Stimulated activated CD8-positive, alpha-beta memory T cell treated with anti-CD3 and anti-CD28 coated beads, Interleukin-4, amount 100 ng/mL, for 1 hour (primary cell): ENCODE results near the gene MINDY3.
"Not testable (repeated sequence)": the region's sequence is repeated elsewhere in the genome, so short reads cannot be mapped to it uniquely, and the experiment has no call there.

ENCODE experiments used
- DNase-seq, 2 donors: peaks; one replicate each; pipeline ENCODE4 v3.0.0-alpha.2; 2020; ENCODE audit warnings: low read depth in 2 of 2, low spot score in 1 of 2

Gene MINDY3

GRCh38 chr10:15781381-15781960 lies 78.8 kb downstream of the MINDY3 start:
- DNase-seq = no peak

DNA sequence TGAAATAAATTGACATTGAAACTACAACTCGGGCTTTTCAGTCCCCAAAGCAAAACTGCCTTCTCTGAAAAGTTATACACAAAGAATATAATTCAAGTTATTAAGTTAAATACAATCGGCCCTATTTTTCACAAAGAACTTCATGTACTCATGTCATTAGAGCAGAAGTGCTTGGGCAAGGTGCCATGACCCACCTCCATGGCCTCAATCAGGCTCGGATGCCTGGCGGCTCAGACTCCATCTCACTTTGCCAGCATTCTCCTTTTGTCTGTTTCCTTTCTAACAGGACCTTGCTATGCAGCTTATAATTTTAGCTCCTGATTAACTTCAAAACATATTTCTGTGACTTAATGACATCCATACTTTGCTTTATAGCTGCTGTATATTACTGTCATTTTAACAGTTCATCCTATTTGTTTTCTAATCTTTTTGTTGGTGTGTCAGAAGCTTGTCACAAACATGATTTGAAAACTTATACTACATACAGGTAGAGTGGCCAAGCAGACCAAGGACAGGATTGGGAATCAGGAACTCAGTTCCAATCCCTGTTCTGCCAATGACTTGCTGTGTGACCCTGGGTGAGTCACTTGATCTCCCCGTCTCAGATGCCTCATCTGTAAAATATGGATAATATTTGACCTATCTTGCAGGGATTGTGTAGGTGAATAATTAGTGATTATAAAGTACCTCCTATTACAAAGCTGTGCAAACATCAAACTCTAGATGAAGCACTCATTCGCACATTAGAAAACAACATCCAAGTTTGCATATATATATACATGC lies 79.8 kb downstream of the MINDY3 start:
- DNase-seq = no peak

- DNase-seq = no peak
Measured at GRCh38 chr10:15775513-15775912, 84.8 kb downstream of the MINDY3 start.

GRCh38 chr10:15774534-15774933 lies 85.8 kb downstream of the MINDY3 start:
- not testable (repeated sequence) for DNase-seq

- DNase-seq = no peak
Measured at GRCh38 chr10:15764892-15765454, 95.3 kb downstream of the MINDY3 start.

GRCh38 chr10:15763006-15763405 lies 97.3 kb downstream of the MINDY3 start:
- no peak for DNase-seq

DNA sequence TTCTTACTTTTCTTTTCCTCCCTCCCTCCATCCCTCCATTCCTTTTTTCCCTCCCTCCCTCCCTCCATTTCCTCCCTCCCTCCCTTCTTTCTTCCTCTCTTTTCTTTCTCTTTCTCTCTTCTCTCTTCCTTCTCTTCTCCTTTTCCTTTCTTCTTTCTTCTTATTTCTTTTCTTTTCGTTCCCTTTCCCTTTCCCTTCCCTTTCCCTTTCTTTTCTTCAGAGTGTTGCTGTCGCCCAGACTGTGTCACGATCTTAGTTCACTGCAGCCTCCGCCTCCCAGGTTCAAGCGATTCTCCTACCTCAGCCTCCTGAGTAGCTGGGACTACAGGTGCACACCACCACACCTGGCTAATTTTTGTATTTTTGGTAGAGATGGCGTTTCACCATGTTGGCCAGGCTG lies 98.1 kb downstream of the MINDY3 start:
- not testable (repeated sequence) for DNase-seq

DNA sequence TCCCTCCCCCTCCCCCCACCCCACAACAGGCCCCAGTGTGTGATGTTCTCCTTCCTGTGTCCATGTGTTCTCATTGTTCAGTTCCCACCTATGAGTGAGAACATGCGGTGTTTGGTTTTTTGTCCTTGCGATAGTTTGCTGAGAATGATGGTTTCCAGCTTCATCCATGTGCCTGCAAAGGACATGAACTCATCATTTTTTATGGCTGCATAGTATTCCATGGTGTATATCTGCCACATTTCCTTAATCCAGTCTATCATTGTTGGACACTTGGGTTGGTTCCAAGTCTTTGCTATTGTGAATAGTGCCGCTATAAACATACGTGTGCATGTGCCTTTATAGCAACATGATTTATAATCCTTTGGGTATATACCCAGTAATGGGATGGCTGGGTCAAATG lies 99.1 kb downstream of the MINDY3 start:
- not testable (repeated sequence) for DNase-seq

DNA sequence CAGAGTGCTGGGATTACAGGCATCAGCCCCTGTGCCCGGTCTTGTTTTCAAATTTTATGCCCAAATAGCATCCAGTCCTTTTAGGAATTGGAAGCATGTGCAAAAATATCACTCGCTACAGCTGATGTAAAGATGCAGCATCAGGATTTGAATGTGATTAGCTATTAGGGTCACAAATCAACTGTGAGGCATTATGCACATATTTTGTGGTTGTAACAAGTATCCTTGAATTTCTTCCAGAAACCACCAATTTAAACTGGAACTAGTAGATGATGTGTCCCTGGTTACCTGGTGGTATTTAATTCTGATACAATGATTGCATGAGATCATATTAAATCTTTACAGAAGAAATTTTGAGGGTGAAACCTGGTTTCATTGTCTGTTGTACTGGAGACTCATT lies 99.6 kb downstream of the MINDY3 start:
- DNase-seq = no peak

- no peak for DNase-seq
Measured at GRCh38 chr10:15759265-15759664, 101.0 kb downstream of the MINDY3 start.

DNA sequence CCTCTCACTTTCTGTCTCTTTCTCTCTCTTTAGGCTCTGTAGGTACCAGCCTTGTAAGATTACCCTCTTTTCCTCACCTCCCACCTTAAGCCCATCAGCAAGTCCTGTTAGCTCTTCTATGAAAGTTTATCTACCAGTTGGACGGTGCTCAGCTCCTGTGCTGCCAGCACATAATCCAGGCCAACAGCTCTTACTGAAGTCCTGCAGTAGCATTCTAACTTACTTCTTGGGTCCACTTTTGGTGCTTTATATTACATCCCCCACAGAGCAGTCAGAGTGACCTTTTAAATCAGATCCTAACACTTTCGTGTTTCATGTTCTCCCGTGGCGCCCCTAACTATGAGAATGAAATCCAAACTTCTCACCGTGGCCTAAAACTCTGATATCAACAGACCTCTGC lies 101.7 kb downstream of the MINDY3 start:
- no peak for DNase-seq

DNA sequence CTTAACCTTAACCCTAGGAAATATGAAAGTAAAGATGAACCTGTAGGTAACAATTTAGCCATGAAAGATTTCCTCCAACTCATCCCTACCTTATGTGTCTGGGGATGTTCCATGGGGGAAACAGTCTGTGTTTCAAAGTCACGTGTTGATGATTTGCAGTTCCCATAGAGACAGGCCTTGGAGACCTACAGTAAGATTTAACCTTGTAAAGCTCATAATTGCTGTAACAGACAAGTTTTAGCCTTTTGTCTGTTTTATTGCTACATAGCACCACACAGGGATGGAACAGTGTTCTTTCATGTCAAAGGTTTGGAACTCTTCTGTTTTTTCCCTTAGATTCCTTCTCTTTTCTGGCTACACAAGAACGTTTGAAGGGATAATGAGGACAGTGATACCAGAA lies 105.4 kb downstream of the MINDY3 start:
- no peak for DNase-seq

DNA sequence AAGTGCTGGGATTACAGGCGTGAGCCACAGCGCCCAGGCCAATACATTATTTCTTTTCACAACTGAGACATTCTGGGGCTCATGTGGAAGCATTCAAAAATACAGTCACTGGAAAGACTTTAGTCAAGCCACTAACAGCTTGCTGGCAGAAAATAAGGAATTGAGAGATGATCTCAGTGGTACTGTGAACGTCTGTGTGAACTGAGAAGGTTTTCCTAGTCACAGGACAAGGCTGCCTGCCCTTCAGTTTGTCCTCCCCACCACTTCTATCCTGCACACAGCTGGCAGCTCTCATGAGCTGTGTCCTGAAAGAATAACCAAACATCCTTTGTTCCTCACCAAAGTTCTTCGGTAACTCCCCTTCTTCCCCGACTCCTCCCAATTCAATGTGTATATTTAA lies 109.3 kb downstream of the MINDY3 start:
- DNase-seq = no peak

DNA sequence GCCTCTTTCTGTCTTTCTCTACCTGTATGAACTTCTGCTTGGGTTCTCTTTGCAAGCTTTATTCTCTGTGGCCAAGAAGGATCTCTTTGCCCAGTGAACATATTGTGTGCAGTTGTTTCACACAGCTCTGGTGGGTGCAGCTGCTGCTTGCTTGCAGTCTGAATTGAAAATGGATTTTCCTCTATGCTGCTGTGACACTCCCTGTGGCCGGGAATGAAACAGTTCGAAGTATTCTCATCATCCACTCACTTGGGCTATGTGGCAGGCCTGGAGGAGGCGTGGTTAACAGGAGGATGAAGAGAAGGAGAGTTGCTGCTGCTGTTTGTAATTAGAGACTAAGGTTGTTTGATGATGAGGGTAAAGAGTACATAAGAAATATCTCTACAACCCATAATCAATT lies 112.2 kb downstream of the MINDY3 start:
- DNase-seq = no peak

DNA sequence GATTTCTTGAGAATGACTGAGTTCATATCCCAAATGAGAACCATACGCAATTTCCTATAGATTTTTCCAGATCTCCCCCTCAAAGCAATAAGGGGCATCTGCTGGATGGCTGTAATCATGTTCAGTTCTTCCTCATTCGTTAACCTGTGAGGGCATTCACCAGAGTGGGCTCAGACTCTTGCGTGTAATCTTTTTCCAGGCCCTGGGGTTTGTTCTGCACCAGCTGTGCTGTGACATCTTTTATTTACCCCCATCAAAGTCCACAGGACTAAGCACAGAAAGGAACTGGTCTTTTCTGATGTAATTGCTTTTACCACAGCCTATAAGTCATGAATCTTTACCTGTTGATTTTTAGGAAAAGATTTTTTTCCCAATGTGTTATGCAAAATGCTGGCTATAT lies 112.7 kb downstream of the MINDY3 start:
- no peak for DNase-seq

DNA sequence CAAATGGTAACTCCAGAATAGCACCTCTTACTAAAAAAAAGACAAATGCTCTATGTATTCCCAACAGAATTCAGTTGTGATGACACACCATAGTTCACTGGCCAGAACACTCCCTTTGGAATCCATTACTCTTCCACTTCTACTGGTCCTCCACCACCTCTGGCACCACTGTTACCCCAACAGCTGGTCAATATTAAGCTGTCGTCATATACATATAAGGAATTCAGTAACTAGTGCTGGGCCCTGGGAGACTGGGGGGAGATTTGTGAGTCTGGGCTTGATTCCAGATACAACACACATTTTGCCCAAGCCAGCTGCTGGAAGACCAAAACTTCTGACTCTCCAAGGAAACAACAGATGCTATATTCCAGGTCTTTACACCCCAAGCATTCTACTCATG lies 114.6 kb downstream of the MINDY3 start:
- DNase-seq = no peak

DNA sequence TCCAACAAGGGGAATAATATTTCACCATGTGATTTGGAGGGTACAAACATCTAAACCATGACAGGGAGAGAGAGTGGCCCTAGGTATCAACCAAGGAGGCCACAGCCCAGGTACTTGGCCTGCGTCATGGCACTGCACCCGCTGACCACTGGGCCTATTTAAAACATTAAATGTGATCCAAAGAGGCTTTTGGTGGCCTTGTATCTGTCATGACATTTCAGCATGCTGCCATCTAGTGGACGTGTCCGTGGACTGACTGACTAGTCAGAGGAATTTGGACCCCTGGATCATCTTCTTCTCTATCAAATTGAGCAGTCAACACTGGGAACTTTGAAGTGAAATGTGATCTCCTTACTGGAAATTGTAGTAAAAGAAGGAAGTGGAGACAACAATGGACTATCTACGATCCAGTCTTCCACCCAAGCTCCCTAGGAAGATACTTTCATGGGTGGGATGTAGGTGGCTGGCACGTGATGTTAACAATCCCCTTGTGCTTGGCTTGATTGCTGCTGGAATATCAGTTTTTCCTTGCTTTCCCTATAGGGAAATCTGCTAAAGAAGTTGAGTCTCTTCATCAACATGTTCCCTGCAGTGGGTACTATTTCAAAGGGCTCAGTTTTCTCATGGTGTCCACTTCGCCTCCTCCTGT lies 116.0 kb downstream of the MINDY3 start:
- DNase-seq = no peak

DNA sequence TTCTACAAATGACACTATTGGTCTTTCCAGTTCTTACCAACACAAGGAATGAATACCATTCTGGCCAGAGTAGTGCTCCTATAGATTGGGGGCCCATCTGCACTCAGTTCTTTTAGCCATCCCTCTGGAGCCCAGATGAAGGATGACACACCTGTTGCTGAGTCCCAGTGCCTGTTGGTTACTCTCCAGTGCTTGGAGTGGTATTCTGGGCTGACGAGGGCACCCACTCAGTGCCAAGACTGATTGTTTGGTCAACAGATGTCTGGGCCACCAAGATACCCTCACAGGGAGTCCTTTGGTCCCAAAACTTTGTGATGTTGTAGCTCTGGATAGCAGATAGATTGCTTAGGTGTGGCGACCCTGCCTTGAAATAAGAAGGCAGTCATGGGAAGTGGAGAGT lies 116.9 kb downstream of the MINDY3 start:
- no peak for DNase-seq

DNA sequence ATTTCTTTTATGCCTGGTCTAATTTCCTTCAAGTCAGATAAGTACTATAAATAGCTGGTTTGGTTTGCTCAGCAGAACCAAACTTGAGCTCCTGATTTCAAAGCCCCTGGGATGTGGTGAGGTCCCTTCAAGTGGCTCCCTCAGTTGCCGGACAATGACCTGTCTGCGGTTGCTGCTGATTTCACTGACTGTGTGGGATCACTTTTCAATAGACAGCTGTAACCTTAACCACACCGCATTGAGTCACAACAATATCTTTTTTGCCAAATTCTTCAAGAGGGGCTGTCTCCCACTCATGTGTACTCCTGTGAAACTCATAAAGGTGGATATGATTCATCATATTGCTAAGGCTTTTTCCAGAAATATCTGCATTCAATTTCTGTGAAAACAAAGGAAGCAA lies 117.5 kb downstream of the MINDY3 start:
- no peak for DNase-seq

GRCh38 chr10:15742102-15742501 lies 118.2 kb downstream of the MINDY3 start:
- DNase-seq = no peak

- no peak for DNase-seq
Measured at GRCh38 chr10:15741581-15741980, 118.7 kb downstream of the MINDY3 start.

GRCh38 chr10:15740261-15740660 lies 120.0 kb downstream of the MINDY3 start:
- no peak for DNase-seq
